H1 (cell line): ENCODE measurements around the gene ACTR2. TPM values are rescaled to one million over a fixed set of nuclear protein-coding genes. Genes with fewer than 3 reads are reported as not detected.

Experiments
- BACH1 ChIP-seq: IDR thresholded peaks from 2 replicates; pipeline ENCODE4 v1.6.1; 2012; ENCODE audit warnings: low read length, improper control_type of control experiment
- EGR1 ChIP-seq: IDR thresholded peaks from 2 replicates; pipeline ENCODE4 v1.6.1; 2011; ENCODE audit warnings: low read depth, low read length, borderline replicate concordance
- KDM1A ChIP-seq: fragments of 200-600, 300-600 bp; sonication (generic); IDR thresholded peaks from 2 replicates; pipeline ENCODE4 v1.7.1; 2016; ENCODE audit warnings: mild to moderate bottlenecking, low read length, borderline replicate concordance
- NRF1 ChIP-seq: IDR thresholded peaks from 2 replicates; pipeline ENCODE4 v1.6.1; 2011; ENCODE audit warnings: mild to moderate bottlenecking, low read depth, low read length, improper control_type of control experiment
- POU5F1 ChIP-seq: IDR thresholded peaks from 2 replicates; pipeline ENCODE4 v1.6.1; 2011; ENCODE audit warnings: low read depth, mild to moderate bottlenecking, low read length, moderate library complexity
- RBBP5 ChIP-seq: IDR thresholded peaks from 2 replicates; pipeline ENCODE4 v1.7.1; 2012; ENCODE audit warnings: low read depth, mild to moderate bottlenecking, inconsistent platforms, low read length, moderate library complexity, borderline replicate concordance
- SP1 ChIP-seq: IDR thresholded peaks from 2 replicates; pipeline ENCODE4 v1.6.1; 2011; ENCODE audit warnings: low read depth, low read length
- SP4 ChIP-seq: IDR thresholded peaks from 2 replicates; pipeline ENCODE4 v1.6.1; 2012; ENCODE audit warnings: low read length, inconsistent platforms
- TBP ChIP-seq: IDR thresholded peaks from 2 replicates; pipeline ENCODE4 v1.6.1; 2011; ENCODE audit warnings: low read depth, low read length, improper control_type of control experiment
- polyA plus RNA-seq, 7 experiments: library from polyadenylated mRNA; depleted of rRNA in 3 of 7; stranded (reverse) in 5 of 7; unstranded in 2 of 7; fragments of >200 nt in 5 of 7; fragments of 200-250 nt in 2 of 7; gene quantifications; 1 replicate in 5 of 7; 2 replicates in 1 of 7; 4 replicates in 1 of 7; pipeline versions ENCODE4 v1.2.1 to v1.2.3, GENCODE V29; 2011 to 2013; ENCODE audit warnings: missing spikeins in 2 of 7, mixed read lengths in 2 of 7
- total RNA-seq: library from RNA; stranded (reverse); fragmentation: NEBNext Ultra II Directional; extraction: Animal tissue kit (Norgen Biotek cat#: 25700); gene quantifications from 2 replicates; pipeline ENCODE4 v1.2.1, GENCODE V29; 2021
- TF ChIP-seq, protein P1 (sequence below): fragments of 300-600 bp; sonication (generic); IDR thresholded peaks from 2 replicates; pipeline ENCODE4 v1.7.1; 2012; ENCODE audit warnings: low read length, moderate library complexity, mild to moderate bottlenecking, inconsistent platforms; ENCODE audit not compliant: insufficient replicate concordance
- TF ChIP-seq, protein P2 (sequence below): IDR thresholded peaks from 2 replicates; pipeline ENCODE4 v1.6.1; 2012; ENCODE audit warnings: inconsistent platforms
- TF ChIP-seq, protein P3 (sequence below): IDR thresholded peaks from 2 replicates; pipeline ENCODE4 v1.6.1; 2011; ENCODE audit warnings: low read depth, mild to moderate bottlenecking, low read length; ENCODE audit not compliant: insufficient read depth

ACTR2 gene
- total and polyA plus RNA-seq, 2 of the 8 experiments (the other 6 are each of a cell fraction or from before 2014, with no cell fraction given), result 28.3 to 171 TPM

DNA sequence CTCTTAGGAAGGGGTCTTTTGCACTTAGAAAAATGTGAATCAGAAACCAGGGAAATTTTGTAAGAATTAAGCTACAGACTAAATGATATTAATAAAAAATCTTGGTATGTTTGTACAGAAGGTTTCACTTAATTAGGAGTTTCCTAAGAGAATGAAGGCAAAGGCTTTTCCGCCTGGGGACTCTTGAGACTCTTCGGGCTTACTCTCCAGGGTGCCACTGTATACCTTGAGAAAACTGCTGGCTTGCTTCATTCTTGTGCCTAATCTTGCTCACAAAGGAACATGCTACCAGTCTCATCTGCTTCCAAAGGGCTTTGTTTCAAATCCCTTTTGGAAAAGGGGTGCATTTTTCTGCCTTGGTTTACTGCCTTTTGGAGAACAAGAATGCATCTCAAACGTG is 49.5 kb downstream of the ACTR2 start (continued):
- TF ChIP-seq, protein P1, sequence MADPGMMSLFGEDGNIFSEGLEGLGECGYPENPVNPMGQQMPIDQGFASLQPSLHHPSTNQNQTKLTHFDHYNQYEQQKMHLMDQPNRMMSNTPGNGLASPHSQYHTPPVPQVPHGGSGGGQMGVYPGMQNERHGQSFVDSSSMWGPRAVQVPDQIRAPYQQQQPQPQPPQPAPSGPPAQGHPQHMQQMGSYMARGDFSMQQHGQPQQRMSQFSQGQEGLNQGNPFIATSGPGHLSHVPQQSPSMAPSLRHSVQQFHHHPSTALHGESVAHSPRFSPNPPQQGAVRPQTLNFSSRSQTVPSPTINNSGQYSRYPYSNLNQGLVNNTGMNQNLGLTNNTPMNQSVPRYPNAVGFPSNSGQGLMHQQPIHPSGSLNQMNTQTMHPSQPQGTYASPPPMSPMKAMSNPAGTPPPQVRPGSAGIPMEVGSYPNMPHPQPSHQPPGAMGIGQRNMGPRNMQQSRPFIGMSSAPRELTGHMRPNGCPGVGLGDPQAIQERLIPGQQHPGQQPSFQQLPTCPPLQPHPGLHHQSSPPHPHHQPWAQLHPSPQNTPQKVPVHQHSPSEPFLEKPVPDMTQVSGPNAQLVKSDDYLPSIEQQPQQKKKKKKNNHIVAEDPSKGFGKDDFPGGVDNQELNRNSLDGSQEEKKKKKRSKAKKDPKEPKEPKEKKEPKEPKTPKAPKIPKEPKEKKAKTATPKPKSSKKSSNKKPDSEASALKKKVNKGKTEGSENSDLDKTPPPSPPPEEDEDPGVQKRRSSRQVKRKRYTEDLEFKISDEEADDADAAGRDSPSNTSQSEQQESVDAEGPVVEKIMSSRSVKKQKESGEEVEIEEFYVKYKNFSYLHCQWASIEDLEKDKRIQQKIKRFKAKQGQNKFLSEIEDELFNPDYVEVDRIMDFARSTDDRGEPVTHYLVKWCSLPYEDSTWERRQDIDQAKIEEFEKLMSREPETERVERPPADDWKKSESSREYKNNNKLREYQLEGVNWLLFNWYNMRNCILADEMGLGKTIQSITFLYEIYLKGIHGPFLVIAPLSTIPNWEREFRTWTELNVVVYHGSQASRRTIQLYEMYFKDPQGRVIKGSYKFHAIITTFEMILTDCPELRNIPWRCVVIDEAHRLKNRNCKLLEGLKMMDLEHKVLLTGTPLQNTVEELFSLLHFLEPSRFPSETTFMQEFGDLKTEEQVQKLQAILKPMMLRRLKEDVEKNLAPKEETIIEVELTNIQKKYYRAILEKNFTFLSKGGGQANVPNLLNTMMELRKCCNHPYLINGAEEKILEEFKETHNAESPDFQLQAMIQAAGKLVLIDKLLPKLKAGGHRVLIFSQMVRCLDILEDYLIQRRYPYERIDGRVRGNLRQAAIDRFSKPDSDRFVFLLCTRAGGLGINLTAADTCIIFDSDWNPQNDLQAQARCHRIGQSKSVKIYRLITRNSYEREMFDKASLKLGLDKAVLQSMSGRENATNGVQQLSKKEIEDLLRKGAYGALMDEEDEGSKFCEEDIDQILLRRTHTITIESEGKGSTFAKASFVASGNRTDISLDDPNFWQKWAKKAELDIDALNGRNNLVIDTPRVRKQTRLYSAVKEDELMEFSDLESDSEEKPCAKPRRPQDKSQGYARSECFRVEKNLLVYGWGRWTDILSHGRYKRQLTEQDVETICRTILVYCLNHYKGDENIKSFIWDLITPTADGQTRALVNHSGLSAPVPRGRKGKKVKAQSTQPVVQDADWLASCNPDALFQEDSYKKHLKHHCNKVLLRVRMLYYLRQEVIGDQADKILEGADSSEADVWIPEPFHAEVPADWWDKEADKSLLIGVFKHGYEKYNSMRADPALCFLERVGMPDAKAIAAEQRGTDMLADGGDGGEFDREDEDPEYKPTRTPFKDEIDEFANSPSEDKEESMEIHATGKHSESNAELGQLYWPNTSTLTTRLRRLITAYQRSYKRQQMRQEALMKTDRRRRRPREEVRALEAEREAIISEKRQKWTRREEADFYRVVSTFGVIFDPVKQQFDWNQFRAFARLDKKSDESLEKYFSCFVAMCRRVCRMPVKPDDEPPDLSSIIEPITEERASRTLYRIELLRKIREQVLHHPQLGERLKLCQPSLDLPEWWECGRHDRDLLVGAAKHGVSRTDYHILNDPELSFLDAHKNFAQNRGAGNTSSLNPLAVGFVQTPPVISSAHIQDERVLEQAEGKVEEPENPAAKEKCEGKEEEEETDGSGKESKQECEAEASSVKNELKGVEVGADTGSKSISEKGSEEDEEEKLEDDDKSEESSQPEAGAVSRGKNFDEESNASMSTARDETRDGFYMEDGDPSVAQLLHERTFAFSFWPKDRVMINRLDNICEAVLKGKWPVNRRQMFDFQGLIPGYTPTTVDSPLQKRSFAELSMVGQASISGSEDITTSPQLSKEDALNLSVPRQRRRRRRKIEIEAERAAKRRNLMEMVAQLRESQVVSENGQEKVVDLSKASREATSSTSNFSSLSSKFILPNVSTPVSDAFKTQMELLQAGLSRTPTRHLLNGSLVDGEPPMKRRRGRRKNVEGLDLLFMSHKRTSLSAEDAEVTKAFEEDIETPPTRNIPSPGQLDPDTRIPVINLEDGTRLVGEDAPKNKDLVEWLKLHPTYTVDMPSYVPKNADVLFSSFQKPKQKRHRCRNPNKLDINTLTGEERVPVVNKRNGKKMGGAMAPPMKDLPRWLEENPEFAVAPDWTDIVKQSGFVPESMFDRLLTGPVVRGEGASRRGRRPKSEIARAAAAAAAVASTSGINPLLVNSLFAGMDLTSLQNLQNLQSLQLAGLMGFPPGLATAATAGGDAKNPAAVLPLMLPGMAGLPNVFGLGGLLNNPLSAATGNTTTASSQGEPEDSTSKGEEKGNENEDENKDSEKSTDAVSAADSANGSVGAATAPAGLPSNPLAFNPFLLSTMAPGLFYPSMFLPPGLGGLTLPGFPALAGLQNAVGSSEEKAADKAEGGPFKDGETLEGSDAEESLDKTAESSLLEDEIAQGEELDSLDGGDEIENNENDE, result no peak
- TF ChIP-seq SP1 (no peak), RBBP5 (no peak), BACH1 (no peak), SP4 (no peak), KDM1A (no peak), NRF1 (no peak), TBP (no peak), POU5F1 (no peak), EGR1 (no peak)
- TF ChIP-seq, protein P2, sequence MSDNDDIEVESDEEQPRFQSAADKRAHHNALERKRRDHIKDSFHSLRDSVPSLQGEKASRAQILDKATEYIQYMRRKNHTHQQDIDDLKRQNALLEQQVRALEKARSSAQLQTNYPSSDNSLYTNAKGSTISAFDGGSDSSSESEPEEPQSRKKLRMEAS, result no peak
- TF ChIP-seq, protein P3, sequence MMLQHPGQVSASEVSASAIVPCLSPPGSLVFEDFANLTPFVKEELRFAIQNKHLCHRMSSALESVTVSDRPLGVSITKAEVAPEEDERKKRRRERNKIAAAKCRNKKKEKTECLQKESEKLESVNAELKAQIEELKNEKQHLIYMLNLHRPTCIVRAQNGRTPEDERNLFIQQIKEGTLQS, result no peak
